Panc1 (cell line): ENCODE data around the gene PLN.

Experiments used
- CTCF ChIP-seq: fragments of 450-650 bp; IDR thresholded peaks from 2 replicates; pipeline ENCODE4 v1.5.1; 2017; ENCODE audit warnings: mild to moderate bottlenecking
- POLR2AphosphoS5 ChIP-seq: IDR thresholded peaks from 2 replicates; pipeline ENCODE4 v1.6.1; 2012; ENCODE audit warnings: mild to moderate bottlenecking, low read depth, low read length, moderate library complexity

GRCh38 chr6:118589186-118589585 lies 41.1 kb downstream of the PLN start:
- TF ChIP-seq CTCF (no peak), POLR2AphosphoS5 (no peak)
